Islet precursor cell (in vitro differentiated cells): ENCODE measurements around the gene TSEN15.
A peak's percentile ranks its signal among the peaks of the same experiment; 100 is the strongest.
"Not testable (repeated sequence)": the region's sequence is repeated elsewhere in the genome, so short reads cannot be mapped to it uniquely, and the experiment has no call there.

Experiments used
- DNase-seq: peaks from one replicate; pipeline ENCODE4 v3.0.0-alpha.2; 2018

TSEN15 gene

GRCh38 chr1:184032306-184032929 is 19.1 kb upstream of the TSEN15 start:
- DNase-seq, result no peak

GRCh38 chr1:184032930-184033418 is 18.6 kb upstream of the TSEN15 start:
- DNase-seq, result no peak

GRCh38 chr1:184033711-184034167 is 17.8 kb upstream of the TSEN15 start:
- no peak for DNase-seq

GRCh38 chr1:184034761-184035379 is 16.7 kb upstream of the TSEN15 start:
- no peak for DNase-seq

- no peak for DNase-seq
Observed at GRCh38 chr1:184035719-184036516, 15.6 kb upstream of the TSEN15 start.

DNA sequence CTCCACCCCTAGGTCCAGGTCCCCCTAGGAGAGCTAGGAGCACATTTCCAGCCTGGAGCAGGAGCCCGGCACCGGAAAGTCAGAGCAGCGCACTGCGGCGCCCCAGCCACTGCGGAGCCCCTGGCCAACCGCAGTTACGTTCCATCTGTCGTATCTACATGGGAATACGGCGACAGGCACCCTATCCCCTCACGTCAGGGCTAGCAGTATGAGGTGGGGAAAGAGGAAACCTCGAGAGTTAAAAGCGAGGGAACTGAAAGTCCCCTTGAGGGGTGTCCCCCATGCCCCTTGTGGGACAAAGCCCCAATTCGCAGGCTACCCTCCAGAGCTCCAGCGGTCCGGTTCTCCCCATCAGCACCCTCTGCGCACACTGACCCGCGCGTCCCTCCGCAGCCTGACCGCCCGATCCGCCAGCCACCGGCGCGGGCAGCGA is 15.0 kb upstream of the TSEN15 start:
- peak; percentile 74 for DNase-seq

DNA sequence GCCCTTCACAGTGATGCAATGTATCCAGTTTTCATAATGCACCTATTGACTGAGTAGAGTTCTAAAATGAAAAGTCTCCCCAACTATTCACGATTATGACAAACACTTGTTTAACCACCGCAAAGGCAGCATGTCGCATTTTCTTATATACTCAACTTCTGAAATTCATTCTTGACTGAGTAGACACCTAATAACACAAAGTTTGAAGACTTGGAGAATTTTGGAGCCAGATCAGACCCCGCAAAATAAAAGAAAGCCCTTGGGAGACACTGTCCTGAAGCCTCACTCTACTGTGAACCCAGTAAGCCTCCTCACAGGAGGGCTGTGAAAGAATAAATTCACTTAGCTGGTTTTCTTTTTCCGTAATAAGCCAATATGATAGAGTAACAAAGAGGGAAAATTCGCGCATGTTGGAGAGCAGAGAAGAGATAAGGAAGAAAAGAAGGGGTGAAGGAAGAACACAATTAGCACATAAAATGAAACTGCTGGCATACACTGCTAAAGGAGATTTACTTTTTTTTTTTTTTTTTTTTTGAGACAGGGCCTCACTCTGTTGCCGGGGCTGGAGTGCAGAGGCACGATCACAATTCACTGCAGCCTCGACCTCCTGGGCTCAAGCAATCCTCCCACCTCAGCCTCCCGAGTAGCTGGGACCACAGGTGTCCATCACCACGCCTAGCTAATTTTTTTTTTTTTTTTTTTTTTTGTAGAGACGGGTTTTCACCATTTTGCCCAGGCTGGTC is 13.5 kb upstream of the TSEN15 start:
- no peak for DNase-seq

DNA sequence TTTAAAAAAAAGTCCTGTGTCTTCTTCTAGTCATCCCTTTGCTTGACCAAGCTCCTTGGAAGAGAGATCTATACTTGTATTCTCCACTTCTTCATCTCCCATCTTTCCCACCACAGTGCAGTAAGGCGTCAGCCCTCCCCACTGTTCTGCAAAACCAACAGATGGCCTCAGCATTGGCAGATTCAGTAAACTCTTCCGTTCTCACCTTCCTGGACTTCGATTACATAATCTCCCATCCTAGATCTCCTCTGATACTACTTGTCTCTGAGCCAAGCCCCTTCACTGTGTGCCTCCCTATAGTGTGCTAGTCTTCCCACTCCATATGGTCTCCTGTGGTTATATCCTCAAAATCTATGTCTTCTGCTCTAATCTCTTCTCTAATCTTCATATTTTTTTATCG is 12.4 kb upstream of the TSEN15 start:
- DNase-seq, result no peak

DNA sequence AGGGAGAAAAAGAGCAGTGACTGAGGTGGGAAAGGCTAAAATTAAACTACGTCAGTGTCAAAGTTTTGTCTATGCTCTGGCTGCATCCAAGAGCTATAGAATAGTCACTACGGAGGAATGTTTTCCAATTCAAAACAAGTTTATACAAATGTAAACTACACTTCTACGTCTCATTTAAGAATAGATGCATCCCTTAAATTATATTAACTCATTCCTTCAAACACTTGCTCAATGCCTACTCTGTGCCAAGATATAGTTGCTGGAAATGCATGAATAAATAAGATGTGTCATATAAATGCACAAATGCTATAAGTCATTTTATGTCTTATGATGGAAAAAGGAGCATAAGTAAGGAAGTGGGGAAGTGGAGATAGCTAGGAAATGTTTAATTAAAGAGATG is 9.8 kb upstream of the TSEN15 start:
- DNase-seq, result no peak

- not testable (repeated sequence) for DNase-seq
Observed at GRCh38 chr1:184043315-184043714, 8.2 kb upstream of the TSEN15 start.

DNA sequence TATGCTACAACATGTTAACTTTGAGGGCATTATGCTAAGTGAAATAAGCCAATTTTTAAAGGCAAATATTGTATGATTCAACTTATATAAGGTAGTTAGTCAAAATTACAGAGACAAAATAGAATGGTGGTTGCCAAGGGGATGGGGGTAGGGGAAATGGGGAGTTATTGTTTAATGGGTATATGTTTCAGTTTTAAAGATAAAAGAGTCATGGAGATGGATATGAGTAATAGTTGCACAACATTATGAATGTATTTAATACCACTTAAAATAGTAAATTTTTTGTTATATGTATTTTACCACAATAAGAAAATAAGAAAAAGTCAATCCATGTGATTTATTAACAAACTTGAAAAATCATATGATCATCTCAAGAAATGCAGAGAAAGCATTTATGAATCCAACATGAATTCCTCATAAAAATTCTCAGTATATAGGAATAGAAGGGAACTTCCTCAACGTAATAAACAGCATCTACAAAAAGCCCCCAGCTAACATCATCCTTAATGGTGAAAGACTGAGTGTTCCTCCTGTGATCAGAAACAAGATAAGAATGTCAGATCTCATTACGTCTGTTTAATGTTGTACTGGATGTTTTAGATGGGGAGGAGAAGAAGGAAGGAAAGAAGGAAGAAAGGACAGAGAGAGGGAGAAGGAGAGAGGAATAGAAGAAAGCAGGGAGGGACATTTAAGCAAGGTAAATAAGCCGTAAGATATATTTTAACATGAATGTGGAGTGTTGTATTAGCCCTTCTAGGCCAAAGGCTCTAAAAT is 6.7 kb upstream of the TSEN15 start:
- no peak for DNase-seq

DNA sequence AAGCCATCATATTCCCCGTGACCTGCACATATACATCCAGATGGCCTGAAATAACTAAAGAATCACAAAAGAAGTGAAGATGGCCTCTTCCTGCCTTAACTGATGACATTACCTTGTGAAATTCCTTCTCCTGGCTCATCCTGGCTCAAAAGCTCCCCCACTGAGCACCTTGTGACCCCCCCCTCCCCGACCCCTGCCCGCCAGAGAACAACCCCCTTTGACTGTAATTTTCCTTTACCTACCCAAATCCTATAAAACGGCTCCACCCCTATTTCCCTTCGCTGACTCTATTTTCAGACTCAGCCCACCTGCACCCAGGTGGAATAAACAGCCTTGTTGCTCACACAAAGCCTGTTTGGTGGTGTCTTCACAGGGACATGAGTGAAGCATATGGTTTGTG is 4.0 kb upstream of the TSEN15 start:
- DNase-seq, result not testable (repeated sequence)

- no peak for DNase-seq
Observed at GRCh38 chr1:184048561-184049240, 2.8 kb upstream of the TSEN15 start.

DNA sequence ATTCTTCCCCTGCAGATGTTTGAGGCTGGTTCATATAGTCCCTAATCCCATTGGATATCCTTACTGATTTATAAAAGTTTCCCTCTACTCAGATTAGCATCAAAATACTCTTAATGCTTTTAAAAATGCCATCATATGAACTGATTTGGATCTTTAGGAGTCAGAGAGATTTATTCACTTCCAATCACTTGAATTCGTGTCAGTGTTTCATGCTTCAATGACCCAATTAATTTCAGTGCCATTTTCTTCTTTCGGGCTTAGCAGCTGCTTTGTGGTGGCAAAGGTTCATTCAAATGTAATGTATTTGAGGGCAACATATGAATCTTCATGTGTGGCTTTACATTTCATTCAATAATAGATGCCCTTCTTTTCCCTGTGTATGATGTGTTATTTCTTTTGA is 2.2 kb upstream of the TSEN15 start:
- no peak for DNase-seq

DNA sequence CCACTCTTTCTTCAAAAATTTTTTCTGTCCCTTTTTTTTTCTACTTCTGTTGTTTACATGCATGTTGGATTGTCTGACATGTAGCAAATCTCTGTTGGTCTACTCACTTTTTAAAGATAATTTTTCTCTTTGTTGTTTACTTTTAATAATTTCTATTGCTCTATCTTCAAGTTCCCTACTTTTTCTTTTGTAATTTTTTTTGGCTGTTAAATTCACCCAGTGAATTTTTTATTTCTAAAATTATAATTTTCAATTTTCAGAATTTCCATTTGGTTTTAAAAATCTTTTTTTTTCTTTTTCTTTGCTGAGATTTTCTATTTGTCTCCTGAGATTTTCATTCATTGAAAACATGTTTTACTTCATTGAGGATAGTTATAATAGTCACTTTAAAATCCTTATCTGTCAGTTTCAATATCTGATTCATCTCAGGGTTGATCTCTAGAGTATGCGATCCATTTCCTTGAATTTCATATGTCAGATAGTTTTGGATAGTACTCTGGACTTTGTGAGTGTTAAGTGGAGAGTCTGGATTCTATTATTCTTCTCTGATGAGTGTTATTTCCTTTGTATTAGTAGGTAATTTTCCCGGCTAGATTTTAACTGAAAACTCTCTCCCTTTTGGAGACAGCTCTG is 1.6 kb upstream of the TSEN15 start:
- no peak for DNase-seq

GRCh38 chr1:184050636-184051035 is 894 bp upstream of the TSEN15 start:
- no peak for DNase-seq

- DNase-seq, result no peak
Observed at GRCh38 chr1:184051138-184051484, 419 bp upstream of the TSEN15 start.

DNA sequence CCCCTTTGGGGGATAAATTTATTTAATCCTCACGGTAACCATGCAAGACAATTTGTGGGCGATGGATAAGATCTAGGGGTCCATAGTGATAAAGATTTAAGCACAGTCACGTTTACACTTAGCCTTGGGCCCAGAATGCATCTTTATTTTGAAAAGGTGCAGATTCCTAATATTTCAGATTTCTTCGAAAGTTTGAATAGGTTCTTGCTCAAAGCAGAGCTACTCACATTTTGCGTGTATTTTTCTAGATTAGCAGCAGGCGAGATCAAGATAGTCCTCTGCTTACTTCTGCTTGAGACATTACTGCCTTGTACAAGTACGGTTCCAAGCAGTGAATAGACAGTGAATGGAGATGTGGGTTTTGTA is 647 bp downstream of the TSEN15 start:
- no peak for DNase-seq

GRCh38 chr1:184052750-184053149 is 1.2 kb downstream of the TSEN15 start:
- DNase-seq, result no peak

DNA sequence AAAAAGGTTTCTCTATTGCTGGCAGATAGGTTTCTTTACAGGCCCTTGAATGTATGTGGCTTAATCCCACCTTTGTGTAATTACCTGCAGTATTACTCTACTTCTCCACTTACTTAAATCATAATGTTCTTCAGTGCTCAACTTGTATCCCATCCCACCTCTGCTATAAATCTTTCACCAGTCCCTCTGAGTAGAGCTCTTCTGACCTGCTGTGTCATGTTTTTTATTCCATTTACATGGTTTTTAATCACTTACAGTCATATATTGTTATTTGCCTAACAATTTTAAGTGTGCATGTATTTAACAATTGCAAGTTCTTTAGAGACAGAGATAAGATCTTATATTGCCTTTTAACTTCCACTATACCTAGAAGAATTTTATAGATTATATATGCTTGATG is 2.4 kb downstream of the TSEN15 start:
- DNase-seq, result no peak

- no peak for DNase-seq
Observed at GRCh38 chr1:184056921-184057555, 5.5 kb downstream of the TSEN15 start.
